K562 (cell line): ENCODE data around the gene ODAD3.

Experiments
- CTCF ChIP-seq, 3 experiments: IDR thresholded peaks in 2 of 3; conservative IDR thresholded peaks in 1 of 3; 2 replicates each; pipeline ENCODE4 v1.5.1; 2011 to 2012; ENCODE audit warnings: low read length in 3 of 3, mild to moderate bottlenecking in 3 of 3, control low read depth in 2 of 3, improper control_type of control experiment in 1 of 3, inconsistent platforms in 1 of 3, low read depth in 1 of 3, mixed read lengths in 1 of 3, moderate library complexity in 1 of 3; ENCODE audit not compliant: insufficient read depth in 2 of 3
- EZH2 ChIP-seq: IDR thresholded peaks from 2 replicates; pipeline ENCODE4 v1.6.1; 2012; ENCODE audit warnings: low read depth, mild to moderate bottlenecking, inconsistent platforms, low read length, borderline replicate concordance
- FOS ChIP-seq: IDR thresholded peaks from 3 replicates; pipeline ENCODE4 v1.6.1; 2011; ENCODE audit not compliant: insufficient read length; ENCODE audit errors: extremely low read depth
- KDM5B ChIP-seq: fragments of 200-600 bp; sonication (generic); IDR thresholded peaks from 2 replicates; pipeline ENCODE4 v1.6.1; 2012; ENCODE audit warnings: low read depth, mild to moderate bottlenecking, moderate library complexity, low read length, control low read depth, inconsistent platforms; ENCODE audit not compliant: insufficient replicate concordance
- NR4A1 ChIP-seq, 2 experiments: fragments of 250-450 bp in 1 of 2; fragments of 450-650 bp in 1 of 2; sonication (Bioruptor Pico) in 1 of 2; IDR thresholded peaks; 2 replicates each; pipeline versions ENCODE4 v1.4.0 to v1.6.1; 2016 to 2020; ENCODE audit warnings: mild to moderate bottlenecking in 2 of 2, missing compliant biosample characterization in 1 of 2, missing genetic modification characterization in 1 of 2, moderate library complexity in 1 of 2
- PTRF ChIP-seq: fragments of 450-650 bp; IDR thresholded peaks from 2 replicates; pipeline ENCODE4 v1.6.1; 2016; ENCODE audit warnings: mild to moderate bottlenecking, missing genetic modification characterization, missing compliant biosample characterization
- SMC3 ChIP-seq: conservative IDR thresholded peaks from 2 replicates; pipeline ENCODE4 v1.6.1; 2011; ENCODE audit warnings: low read depth, low read length, improper control_type of control experiment; ENCODE audit not compliant: insufficient read depth
- SNRNP70 ChIP-seq: fragments of 200-400 bp; formaldehyde crosslinking; optimal IDR thresholded peaks from 2 replicates; pipeline ENCODE3; 2017; ENCODE audit warnings: low read depth, low read length
- STAG1 ChIP-seq: sonication (generic); formaldehyde crosslinking; IDR thresholded peaks from 2 replicates; pipeline ENCODE4 v1.5.0; 2020; ENCODE audit warnings: missing genetic modification reagents, borderline replicate concordance
- TCF7 ChIP-seq: sonication (generic); IDR thresholded peaks from 2 replicates; pipeline ENCODE4 v1.6.1; 2016; ENCODE audit warnings: antibody characterized with exemption, borderline replicate concordance
- THAP7 ChIP-seq: fragments of 250-450 bp; sonication (Bioruptor Pico); IDR thresholded peaks from 2 replicates; pipeline ENCODE4 v1.5.0; 2021
- USF1 ChIP-seq: sonication (generic); formaldehyde crosslinking; IDR thresholded peaks from 2 replicates; pipeline ENCODE4 v1.9.0; 2022; ENCODE audit warnings: mild to moderate bottlenecking, missing genetic modification reagents
- ZNF444 ChIP-seq: fragments of 250-450 bp; sonication (Bioruptor Pico); IDR thresholded peaks from 2 replicates; pipeline ENCODE4 v1.4.0; 2020; ENCODE audit warnings: mild to moderate bottlenecking, moderate library complexity
- TF ChIP-seq, protein P1 (sequence below): fragments of 250-450 bp; sonication (Bioruptor Pico); IDR thresholded peaks from 2 replicates; pipeline ENCODE4 v1.8.0; 2022; ENCODE audit warnings: inconsistent platforms

DNA sequence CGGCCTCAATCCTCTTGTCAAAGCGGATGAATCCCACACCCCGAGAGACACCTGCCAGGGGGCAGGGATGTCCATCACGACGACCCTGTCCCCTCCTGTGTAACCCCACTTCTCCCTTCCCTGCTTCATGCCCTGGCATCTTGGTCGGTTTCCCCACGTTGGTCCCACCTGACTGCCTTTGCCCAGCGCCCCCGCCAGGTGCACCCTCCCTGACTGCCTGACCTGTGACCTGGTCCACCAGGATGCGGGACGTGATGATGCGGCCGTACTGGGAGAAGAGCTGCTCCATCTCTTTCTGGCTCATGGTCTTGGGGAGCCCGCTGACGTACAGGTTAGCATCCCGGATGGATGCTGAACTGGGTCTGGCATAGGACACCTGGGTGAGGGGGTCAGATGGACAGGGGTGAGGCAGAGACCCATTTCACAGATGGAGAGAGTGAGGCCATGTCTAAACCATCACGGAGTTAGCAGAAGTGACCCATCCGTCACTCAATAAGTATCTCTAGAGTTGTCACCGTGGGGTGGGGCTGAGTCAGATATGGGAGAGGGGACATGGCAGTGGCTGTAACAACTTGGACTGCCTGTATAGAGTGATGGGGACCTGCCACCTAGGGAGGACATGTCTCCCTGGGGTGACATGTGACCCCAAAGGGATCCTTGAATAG lies 23.4 kb upstream of the ODAD3 start:
- TF ChIP-seq STAG1, result no peak
- TF ChIP-seq CTCF (IDR thresholded peaks at IDR 0.05 in 2 of 3, conservative IDR thresholded peaks at IDR 0.05 in 1 of 3; ENCODE audit: insufficient read depth in 2 of 3, low read depth in 1 of 3, low read length in 3 of 3), result no peak
- TF ChIP-seq TCF7, result no peak
- TF ChIP-seq KDM5B, result no peak
- TF ChIP-seq EZH2, result no peak
- TF ChIP-seq PTRF, result no peak
- TF ChIP-seq SNRNP70, result no peak
- no peak for TF ChIP-seq THAP7 (CRISPR knock-in tag)
- no peak for TF ChIP-seq NR4A1 (CRISPR knock-in tag; IDR thresholded peaks at IDR 0.05)
- no peak for TF ChIP-seq NR4A1 (tag; IDR thresholded peaks at IDR 0.05)
- TF ChIP-seq, protein P1, sequence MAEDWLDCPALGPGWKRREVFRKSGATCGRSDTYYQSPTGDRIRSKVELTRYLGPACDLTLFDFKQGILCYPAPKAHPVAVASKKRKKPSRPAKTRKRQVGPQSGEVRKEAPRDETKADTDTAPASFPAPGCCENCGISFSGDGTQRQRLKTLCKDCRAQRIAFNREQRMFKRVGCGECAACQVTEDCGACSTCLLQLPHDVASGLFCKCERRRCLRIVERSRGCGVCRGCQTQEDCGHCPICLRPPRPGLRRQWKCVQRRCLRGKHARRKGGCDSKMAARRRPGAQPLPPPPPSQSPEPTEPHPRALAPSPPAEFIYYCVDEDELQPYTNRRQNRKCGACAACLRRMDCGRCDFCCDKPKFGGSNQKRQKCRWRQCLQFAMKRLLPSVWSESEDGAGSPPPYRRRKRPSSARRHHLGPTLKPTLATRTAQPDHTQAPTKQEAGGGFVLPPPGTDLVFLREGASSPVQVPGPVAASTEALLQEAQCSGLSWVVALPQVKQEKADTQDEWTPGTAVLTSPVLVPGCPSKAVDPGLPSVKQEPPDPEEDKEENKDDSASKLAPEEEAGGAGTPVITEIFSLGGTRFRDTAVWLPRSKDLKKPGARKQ (CRISPR knock-in tag), result no peak
- no peak for TF ChIP-seq FOS
- TF ChIP-seq SMC3, result no peak
- TF ChIP-seq USF1 (CRISPR knock-in tag), result 0 out of 2 replicates have a peak, but pooled peaks have one; percentile 43
- TF ChIP-seq ZNF444, result no peak
